Activated B cell treated with CpG ODN at 0.5 μM for 24 hours (primary cell): ENCODE measurements around the gene FAM200B. TPM values are rescaled to one million over a fixed set of nuclear protein-coding genes. Genes with fewer than 3 reads are reported as not detected.

ENCODE experiments used
- ATAC-seq: fragments of 200-7000 bp; cut with Tn5 transposase; one replicate; pipeline ENCODE4 v1.10.0; 2021; ENCODE audit warnings: low read depth, mild to moderate bottlenecking, moderate library complexity
- CTCF ChIA-PET: fragments of 350-600 bp; sonication (Branson Sonifier 250); formaldehyde crosslinking; loops from one replicate; lab custom pipeline; 2021; ENCODE audit warnings: antibody characterized with exemption; lab: Charles Lee
- POLR2A ChIA-PET: fragments of 350-600 bp; sonication (Branson Sonifier 250); formaldehyde crosslinking; loops from one replicate; lab custom pipeline; 2021; ENCODE audit warnings: antibody characterized with exemption; lab: Charles Lee
- DNase-seq: peaks from one replicate; pipeline ENCODE4 v3.0.0; 2022
- H3K27ac Mint-ChIP-seq: one replicate; pipeline ENCODE4 v1.8.0; 2020; ENCODE audit warnings: mixed read lengths
- H3K27me3 Mint-ChIP-seq: one replicate; pipeline ENCODE4 v1.8.0; 2021; ENCODE audit warnings: mixed read lengths
- H3K36me3 Mint-ChIP-seq: one replicate; pipeline ENCODE4 v1.8.0; 2021; ENCODE audit warnings: low read depth, mixed read lengths
- H3K4me1 Mint-ChIP-seq: one replicate; pipeline ENCODE4 v1.8.0; 2021; ENCODE audit warnings: mixed read lengths
- H3K4me3 Mint-ChIP-seq: one replicate; pipeline ENCODE4 v1.8.0; 2020; ENCODE audit warnings: mild to moderate bottlenecking, mixed read lengths
- H3K9me3 Mint-ChIP-seq: one replicate; pipeline ENCODE4 v1.8.0; 2020; ENCODE audit warnings: mixed read lengths
- intact Hi-C: fragments of 100-400 bp; cut with micrococcal nuclease; formaldehyde crosslinking; loops from one replicate; pipeline ENCODE4 v1.15.1; 2024
- total RNA-seq: library from RNA; stranded (reverse); gene quantifications from 2 replicates; pipeline ENCODE4 v1.2.3, GENCODE V29; 2022
- TF ChIP-seq, protein P1 (sequence below): fragments of 200-600 bp; IDR thresholded peaks from one replicate; pipeline ENCODE4 v1.8.0; 2022; ENCODE audit warnings: antibody characterized with exemption, mild to moderate bottlenecking

FAM200B gene
- total RNA-seq, 1 donor from 2014 or later = 11.3 TPM

DNA sequence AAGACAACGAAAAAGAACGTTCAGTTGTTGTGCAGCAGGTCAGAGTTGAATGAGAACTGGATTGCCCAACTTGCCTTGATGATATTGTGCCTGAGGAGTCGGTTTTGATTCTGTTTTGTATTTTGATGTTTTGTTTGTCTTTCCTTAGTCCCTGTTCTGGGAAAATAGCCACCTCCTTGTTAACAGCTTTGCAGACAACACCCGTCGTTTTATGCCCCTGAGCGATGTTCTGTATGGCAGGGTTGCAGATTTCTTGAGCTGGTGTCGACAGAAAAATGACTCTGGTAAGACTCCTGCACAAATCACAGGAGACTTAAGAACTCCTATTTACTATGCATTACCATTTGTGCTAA is 25.7 kb downstream of the FAM200B start:
- POLR2A ChIA-PET = no interaction called here
- no peaks in the 10 kb centered on the region for H3K9me3 Mint-ChIP-seq
- H3K27ac Mint-ChIP-seq = no peak overlapping the region
- TF ChIP-seq, protein P1, sequence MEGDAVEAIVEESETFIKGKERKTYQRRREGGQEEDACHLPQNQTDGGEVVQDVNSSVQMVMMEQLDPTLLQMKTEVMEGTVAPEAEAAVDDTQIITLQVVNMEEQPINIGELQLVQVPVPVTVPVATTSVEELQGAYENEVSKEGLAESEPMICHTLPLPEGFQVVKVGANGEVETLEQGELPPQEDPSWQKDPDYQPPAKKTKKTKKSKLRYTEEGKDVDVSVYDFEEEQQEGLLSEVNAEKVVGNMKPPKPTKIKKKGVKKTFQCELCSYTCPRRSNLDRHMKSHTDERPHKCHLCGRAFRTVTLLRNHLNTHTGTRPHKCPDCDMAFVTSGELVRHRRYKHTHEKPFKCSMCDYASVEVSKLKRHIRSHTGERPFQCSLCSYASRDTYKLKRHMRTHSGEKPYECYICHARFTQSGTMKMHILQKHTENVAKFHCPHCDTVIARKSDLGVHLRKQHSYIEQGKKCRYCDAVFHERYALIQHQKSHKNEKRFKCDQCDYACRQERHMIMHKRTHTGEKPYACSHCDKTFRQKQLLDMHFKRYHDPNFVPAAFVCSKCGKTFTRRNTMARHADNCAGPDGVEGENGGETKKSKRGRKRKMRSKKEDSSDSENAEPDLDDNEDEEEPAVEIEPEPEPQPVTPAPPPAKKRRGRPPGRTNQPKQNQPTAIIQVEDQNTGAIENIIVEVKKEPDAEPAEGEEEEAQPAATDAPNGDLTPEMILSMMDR = no peak
- no peak for DNase-seq
- CTCF ChIA-PET = no interaction called here
- no peak overlapping the region for H3K4me3 Mint-ChIP-seq
- intact Hi-C loops = no loop called here
- no peak for ATAC-seq
- peaks cover 3% of the 10 kb centered on the region for H3K27me3 Mint-ChIP-seq
- peaks cover 6% of the 10 kb centered on the region for H3K4me1 Mint-ChIP-seq
- H3K36me3 Mint-ChIP-seq = no peaks in the 10 kb centered on the region

DNA sequence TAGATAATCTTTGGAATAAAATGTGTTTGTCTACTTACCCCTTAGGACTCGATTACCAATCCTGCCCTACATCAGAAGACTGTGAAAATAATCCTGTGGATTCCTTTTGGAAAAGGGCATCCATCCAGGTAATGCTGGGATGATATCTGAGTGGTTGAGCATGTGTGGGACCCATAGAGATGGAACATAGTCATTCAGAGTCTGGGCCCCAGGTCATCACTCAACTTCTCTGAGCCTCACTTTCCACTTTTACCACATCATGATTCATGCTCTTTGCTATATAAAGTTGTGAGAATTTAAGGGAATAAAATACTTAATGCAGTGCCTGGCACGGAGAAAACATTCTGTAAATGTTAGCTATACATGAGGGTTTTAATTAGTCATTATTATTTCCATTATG is 30.1 kb downstream of the FAM200B start:
- POLR2A ChIA-PET = no interaction called here
- H3K9me3 Mint-ChIP-seq = no peaks in the 10 kb centered on the region
- H3K4me3 Mint-ChIP-seq = no peak overlapping the region

DNA sequence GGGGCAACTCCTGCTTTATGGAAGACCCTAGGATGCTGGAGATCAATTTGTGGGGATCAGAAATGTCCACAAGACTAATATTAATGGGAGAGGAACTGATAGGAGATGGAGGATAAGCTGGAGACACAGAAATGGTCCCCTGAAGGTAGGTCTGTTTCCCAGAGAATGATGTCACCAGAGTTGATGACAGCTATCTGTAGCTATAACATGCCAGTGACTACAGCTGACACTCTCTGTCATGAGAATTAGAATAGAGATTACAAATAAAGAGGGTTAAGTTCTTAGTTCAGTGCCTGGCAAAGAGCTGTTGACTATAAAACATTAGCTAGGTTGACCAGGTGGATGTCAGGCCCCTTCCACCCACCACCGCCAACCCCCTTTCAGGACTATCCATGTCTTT is 30.6 kb downstream of the FAM200B start:
- DNase-seq (no peak), ATAC-seq (no peak)
- no peaks in the 10 kb centered on the region for H3K36me3 Mint-ChIP-seq
- ChIA-PET CTCF (interaction anchor here (1.4 kb wide), 1 partner anchor 93 kb away, joined by 4 read pairs; no protein-coding TSS in a partner anchor), POLR2A (no interaction called here)
- no peaks in the 10 kb centered on the region for H3K4me1 Mint-ChIP-seq
- no peak overlapping the region for H3K27ac Mint-ChIP-seq
- no peaks in the 10 kb centered on the region for H3K27me3 Mint-ChIP-seq
- no peak overlapping the region for H3K4me3 Mint-ChIP-seq
- no peaks in the 10 kb centered on the region for H3K9me3 Mint-ChIP-seq
- TF ChIP-seq, protein P1 = no peak
- intact Hi-C loops = no loop called here

More for the DNA sequence above, 30.1 kb downstream of the FAM200B start:
- Mint-ChIP-seq H3K27ac (no peak overlapping the region), H3K27me3 (no peaks in the 10 kb centered on the region), H3K4me1 (no peaks in the 10 kb centered on the region), H3K36me3 (no peaks in the 10 kb centered on the region)
- intact Hi-C loops = no loop called here
- ATAC-seq (no peak), DNase-seq (no peak)
- CTCF ChIA-PET = interaction anchor here (1.4 kb wide), 1 partner anchor 93 kb away, joined by 4 read pairs; no protein-coding TSS in a partner anchor
- TF ChIP-seq, protein P1 = no peak

DNA sequence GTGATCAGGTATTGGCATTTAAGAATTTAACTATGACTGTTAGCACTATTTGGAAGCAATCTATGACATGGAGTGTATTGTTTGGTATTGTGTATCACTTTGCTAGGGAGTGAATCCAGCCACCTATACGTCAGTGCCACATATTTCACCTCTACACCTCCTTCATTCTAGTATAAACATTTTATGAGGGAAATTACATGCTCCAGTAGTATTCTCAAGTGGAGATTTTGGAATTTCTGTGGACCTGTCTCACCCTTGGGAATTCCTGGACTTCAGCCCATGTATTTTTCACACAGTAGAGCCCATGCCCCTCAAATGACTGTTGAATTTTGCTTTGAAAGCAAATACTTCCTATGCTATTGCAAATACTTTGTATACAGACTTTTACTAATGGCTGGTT is 32.5 kb downstream of the FAM200B start:
- ChIA-PET POLR2A (no interaction called here), CTCF (no interaction called here)
- Mint-ChIP-seq H3K4me3 (no peak overlapping the region), H3K27me3 (no peaks in the 10 kb centered on the region), H3K36me3 (no peaks in the 10 kb centered on the region), H3K4me1 (no peaks in the 10 kb centered on the region), H3K9me3 (no peaks in the 10 kb centered on the region), H3K27ac (no peak overlapping the region)
- TF ChIP-seq, protein P1 = no peak
- DNase-seq (no peak), ATAC-seq (no peak)
- intact Hi-C loops = no loop called here

DNA sequence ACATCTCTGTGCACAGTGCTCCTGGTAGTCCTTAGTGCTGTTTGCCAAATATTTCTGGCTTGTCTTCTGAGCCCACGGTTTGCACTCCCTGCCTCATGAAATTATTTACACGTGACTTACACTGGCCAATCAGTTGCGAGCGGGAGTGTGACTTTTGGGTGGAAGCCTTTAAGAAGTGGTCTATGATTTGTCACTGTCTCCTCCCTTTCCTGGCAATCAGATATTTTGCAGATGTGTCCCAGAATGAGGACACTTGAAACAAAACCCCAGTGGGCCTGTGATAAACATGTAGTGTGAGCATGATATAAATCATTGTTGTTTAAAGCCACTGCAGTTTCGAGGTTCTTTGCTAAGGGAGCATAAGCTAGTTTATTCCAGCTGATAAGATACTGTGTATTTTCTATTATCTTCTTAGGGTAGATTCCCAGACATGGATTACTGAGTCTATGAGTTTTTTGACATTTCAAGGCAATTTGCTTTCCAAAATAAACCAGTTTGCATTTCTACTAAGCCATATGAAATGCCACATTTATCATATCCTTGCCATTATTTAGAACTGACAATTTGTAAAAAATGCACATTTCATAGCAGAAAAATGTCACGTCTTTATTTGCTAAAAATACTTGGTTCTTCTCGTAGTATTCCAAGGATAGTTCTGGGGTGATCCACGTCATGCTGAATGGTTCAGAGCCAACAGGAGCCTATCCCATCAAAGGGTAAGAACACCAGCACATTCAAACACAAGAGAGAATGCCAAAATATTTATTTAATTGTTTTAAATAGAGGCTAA is 33.2 kb downstream of the FAM200B start:
- CTCF ChIA-PET = no interaction called here
- Mint-ChIP-seq H3K9me3 (no peaks in the 10 kb centered on the region), H3K4me1 (no peaks in the 10 kb centered on the region), H3K4me3 (no peak overlapping the region), H3K36me3 (no peaks in the 10 kb centered on the region), H3K27ac (no peak overlapping the region), H3K27me3 (no peaks in the 10 kb centered on the region)
- intact Hi-C loops = no loop called here
- TF ChIP-seq, protein P1 = no peak
- DNase-seq (no peak), ATAC-seq (no peak)
- POLR2A ChIA-PET = no interaction called here
